Left lobe of liver (tissue), 2 donors: ENCODE measurements around the gene SMYD3. TPM values are rescaled to one million over a fixed set of nuclear protein-coding genes. Genes with fewer than 3 reads are reported as not detected.

Experiments used
- ATAC-seq: fragments of 200-7000 bp; cut with Tn5 transposase; one replicate; pipeline ENCODE4 v1.9.1; 2020; ENCODE audit warnings: mild to moderate bottlenecking, moderate library complexity
- DNase-seq: peaks from one replicate; pipeline ENCODE4 v3.0.0-alpha.2; 2020; ENCODE audit warnings: low spot score
- total RNA-seq: library from RNA; stranded (reverse); gene quantifications from one replicate; pipeline ENCODE4 v1.2.1, GENCODE V29; 2021
- donor health status: DM: no; HTN: no; CAD: no; lungs with moderate emphysema.
- donor health status: DM: no; HTN: yes; CAD: no.

SMYD3 gene
- total RNA-seq, 1 donor from 2014 or later = 6.7 TPM

- ATAC-seq (no peak), DNase-seq (no peak)
Measured at GRCh38 chr1:246516126-246516525, 9.0 kb upstream of the SMYD3 start.

GRCh38 chr1:246515390-246516005 lies 8.4 kb upstream of the SMYD3 start:
- DNase-seq (no peak), ATAC-seq (no peak)

- DNase-seq = no peak
Measured at GRCh38 chr1:246513619-246514343, 6.7 kb upstream of the SMYD3 start.

GRCh38 chr1:246513041-246513440 lies 6.0 kb upstream of the SMYD3 start:
- no peak for ATAC-seq
- DNase-seq = no peak

More at GRCh38 chr1:246513619-246514343, 6.7 kb upstream of the SMYD3 start:
- no peak for ATAC-seq

- no peak for DNase-seq
- no peak for ATAC-seq
Measured at GRCh38 chr1:246512635-246513034, 5.6 kb upstream of the SMYD3 start.

GRCh38 chr1:246512230-246512629 lies 5.2 kb upstream of the SMYD3 start:
- DNase-seq (no peak), ATAC-seq (no peak)

GRCh38 chr1:246511203-246511602 lies 4.1 kb upstream of the SMYD3 start:
- ATAC-seq (no peak), DNase-seq (no peak)

GRCh38 chr1:246510147-246511030 lies 3.3 kb upstream of the SMYD3 start:
- no peak for ATAC-seq

GRCh38 chr1:246508897-246509688 lies 2.0 kb upstream of the SMYD3 start:
- no peak for DNase-seq
- no peak for ATAC-seq

More at GRCh38 chr1:246510147-246511030, 3.3 kb upstream of the SMYD3 start:
- no peak for DNase-seq

GRCh38 chr1:246506367-246506673 lies 759 bp downstream of the SMYD3 start:
- ATAC-seq = no peak

GRCh38 chr1:246503341-246503740 lies 3.7 kb downstream of the SMYD3 start:
- DNase-seq = no peak
- no peak for ATAC-seq

More at GRCh38 chr1:246506367-246506673, 759 bp downstream of the SMYD3 start:
- no peak for DNase-seq

- no peak for DNase-seq
- ATAC-seq = peak; percentile 85
Measured at GRCh38 chr1:246497331-246497915, 9.7 kb downstream of the SMYD3 start.

GRCh38 chr1:246492611-246493245 lies 14.4 kb downstream of the SMYD3 start:
- peak; percentile 94 for ATAC-seq

GRCh38 chr1:246491551-246492053 lies 15.5 kb downstream of the SMYD3 start:
- ATAC-seq (no peak), DNase-seq (no peak)

More at GRCh38 chr1:246492611-246493245, 14.4 kb downstream of the SMYD3 start:
- no peak for DNase-seq

GRCh38 chr1:246488674-246489073 lies 18.4 kb downstream of the SMYD3 start:
- ATAC-seq = no peak
- DNase-seq = no peak

GRCh38 chr1:246483569-246483933 lies 23.5 kb downstream of the SMYD3 start:
- DNase-seq = no peak
- ATAC-seq = no peak

GRCh38 chr1:246482805-246483568 lies 24.1 kb downstream of the SMYD3 start:
- no peak for ATAC-seq

GRCh38 chr1:246479061-246479460 lies 28.0 kb downstream of the SMYD3 start:
- ATAC-seq (no peak), DNase-seq (no peak)

More at GRCh38 chr1:246482805-246483568, 24.1 kb downstream of the SMYD3 start:
- no peak for DNase-seq

GRCh38 chr1:246477634-246478033 lies 29.4 kb downstream of the SMYD3 start:
- DNase-seq (no peak), ATAC-seq (no peak)
